Dermis microvascular lymphatic vessel endothelial cell (primary cell): ENCODE measurements around the gene DMD. TPM values are rescaled to one million over a fixed set of nuclear protein-coding genes. Genes with fewer than 3 reads are reported as not detected.
"Not testable (repeated sequence)": the region's sequence is repeated elsewhere in the genome, so short reads cannot be mapped to it uniquely, and the experiment has no call there.

Experiments
- DNase-seq, 2 donors: peaks; one replicate each; pipeline versions ENCODE4 v3.0.0 to v3.0.0-alpha.2; 2010; ENCODE audit warnings: low read depth in 2 of 2
- total RNA-seq: library from RNA; depleted of rRNA; stranded (reverse); fragments of >200 nt; gene quantifications from 2 replicates; pipeline ENCODE4 v1.2.1, GENCODE V29; 2014

DMD gene
- total RNA-seq: 1.8 and 2.1 TPM in 2 replicates

DNA sequence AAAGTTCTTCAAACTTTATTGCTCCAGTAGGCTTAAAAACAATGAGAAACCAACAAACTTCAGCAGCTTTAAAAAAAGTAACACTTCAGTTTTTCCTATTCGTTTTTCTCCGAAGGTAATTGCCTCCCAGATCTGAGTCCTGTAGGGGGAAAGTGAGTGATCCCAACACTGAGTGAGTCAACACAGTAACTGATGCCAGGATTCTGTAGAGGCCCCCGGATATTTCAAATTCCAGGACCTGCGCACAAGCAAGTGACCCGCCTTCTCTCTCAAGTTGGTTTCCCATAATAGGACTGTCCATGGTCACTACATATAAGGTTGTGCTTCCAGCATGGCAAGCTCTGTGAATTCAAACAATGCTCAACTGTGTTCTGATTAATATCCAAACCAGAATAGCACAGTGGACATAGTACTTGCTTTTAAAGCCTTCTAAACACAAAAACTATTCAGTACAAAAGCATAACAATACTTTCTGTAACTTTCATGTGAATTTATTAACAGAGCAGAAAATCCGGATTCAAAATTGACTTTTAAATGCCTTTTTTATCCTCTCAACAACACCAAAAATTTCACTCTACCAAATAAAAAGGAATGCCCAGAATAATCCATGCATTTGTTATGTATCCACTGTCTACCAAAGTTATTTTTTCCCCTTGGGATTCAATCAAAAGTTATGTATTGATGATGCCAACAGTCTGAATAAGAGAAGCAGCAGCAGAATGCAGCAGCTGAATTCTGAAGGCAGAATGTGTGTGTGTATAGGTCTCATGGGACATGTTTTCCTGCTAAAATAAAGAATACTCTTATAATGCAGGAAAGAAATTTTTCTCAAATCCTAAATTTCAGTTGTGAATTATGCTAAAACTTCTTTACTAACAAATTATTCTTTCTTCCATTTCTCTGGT lies at the start of gene DMD:
TSS of gene DMD (minus strand) at position 194 of the 905 bp plus-strand sequence. CDS start 237 bp downstream, outside the sequence.
- DNase-seq: no peak

DNA sequence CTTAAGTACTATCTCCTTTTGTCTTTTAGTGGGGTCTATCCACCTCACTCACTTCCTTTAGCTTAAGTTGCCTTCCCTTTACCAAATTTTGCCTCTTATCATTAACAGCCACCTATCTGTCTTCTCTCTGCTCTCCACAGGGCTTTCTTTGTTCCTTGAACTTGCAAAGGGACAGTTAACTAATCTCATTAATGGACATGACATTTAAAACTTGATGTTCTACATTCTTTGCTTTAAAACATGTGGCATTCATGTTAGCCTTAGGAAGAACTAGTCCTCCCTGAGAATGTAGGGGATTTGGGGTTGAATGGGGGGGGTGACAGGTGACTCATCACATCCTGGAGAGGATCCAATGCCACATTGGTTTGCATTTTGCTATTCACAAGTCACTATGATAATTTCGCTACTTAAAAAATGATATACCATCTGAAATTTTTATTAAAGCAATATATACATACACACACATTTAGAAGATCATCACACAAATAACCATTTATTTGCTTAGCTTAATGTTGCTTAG lies 41.0 kb upstream of the DMD start:
- no peak for DNase-seq

DNA sequence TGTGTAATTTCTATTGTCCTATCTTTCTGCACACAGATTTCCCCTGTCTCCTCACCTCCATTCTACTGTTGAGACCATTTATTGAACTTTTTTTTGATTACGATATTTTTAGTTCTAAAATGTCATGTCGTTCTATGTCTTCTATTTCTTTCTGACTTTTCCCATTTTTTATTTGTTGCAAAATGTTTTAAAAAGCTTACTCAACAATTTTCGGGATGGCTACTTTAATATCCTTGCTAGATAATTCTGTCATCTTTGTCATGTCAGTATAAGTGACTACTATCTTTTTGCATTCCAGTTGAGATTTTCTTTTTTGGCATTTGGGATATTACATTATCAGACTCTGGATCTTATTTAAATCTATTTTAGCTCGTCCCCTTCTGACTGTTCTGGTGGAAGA lies 7.5 kb upstream of the DMD start:
- DNase-seq: no peak

DNA sequence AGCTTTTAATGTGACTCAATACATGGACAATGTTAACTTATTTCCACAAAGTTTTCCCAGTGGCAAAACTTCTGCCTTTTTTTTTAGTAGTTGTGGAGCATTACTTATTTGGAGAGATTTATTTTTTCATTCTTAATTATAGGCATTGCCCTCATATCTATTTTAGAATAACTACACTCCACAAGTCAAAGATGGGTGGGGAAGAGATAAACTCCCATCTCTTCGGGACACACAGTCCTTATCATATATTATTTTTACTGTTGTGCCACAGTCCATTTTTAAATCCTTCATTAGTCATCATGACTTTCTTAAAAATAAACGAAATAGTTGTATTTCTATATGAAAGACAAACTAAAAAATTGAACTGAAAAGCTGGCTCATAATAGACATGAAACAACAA lies 1.2 kb downstream of the DMD start:
- no peak for DNase-seq

DNA sequence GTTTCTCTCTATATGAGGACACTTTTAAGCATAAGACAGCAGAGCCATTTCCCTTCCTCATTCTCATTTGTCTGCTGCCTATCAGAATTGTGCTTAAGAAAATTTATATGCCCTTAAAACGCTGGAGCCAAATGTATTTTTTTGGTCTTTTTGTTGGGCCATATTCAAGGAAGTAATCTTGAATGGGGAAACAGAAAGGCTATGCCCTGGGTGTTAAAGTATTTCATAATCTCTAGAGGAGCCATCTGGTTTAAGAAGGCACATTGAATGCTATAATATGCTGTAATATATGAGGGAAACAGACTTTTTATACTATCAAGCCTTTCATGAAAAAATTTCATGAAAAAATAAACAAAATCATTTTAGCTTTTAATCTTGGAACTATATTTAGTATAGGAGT lies 4.3 kb downstream of the DMD start:
- DNase-seq: no peak

DNA sequence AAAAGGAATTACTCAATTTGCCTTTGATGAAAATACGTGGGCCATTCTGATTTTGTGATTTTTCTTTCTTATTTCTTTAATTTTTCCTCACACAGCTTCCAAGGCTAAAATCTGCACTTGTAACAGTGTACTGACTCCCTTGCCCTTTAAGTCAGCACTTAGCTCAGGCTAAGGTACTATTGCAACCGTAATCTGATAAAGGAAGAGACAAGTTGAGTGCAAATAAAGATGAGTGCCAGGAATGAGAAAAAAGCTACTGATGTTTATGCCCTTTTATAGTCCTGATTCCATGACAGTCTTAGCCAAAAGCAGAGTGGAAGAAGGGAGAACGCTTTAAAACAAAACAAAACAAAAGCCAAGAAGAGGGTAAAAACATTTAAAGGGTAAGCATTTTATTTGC lies 6.0 kb downstream of the DMD start:
- no peak for DNase-seq

DNA sequence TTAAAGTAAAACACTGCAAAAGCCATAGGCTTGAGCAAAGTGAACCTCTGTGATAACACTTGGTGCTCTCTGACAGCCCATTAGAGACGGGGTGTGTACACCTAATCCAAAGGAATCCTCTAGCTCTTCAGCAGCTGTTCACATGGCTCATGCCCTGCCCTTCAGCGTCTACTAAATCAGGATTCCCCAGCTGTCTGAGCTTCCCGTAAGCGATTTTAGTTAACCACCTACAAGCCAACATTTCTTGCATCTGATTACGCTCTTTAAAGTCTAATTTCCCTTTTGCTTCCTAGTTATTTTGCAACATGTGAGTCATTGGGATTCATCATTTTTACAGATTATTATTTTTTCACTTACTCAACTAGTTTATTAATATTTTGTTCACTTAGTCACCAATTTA lies 6.5 kb downstream of the DMD start:
- DNase-seq: no peak

DNA sequence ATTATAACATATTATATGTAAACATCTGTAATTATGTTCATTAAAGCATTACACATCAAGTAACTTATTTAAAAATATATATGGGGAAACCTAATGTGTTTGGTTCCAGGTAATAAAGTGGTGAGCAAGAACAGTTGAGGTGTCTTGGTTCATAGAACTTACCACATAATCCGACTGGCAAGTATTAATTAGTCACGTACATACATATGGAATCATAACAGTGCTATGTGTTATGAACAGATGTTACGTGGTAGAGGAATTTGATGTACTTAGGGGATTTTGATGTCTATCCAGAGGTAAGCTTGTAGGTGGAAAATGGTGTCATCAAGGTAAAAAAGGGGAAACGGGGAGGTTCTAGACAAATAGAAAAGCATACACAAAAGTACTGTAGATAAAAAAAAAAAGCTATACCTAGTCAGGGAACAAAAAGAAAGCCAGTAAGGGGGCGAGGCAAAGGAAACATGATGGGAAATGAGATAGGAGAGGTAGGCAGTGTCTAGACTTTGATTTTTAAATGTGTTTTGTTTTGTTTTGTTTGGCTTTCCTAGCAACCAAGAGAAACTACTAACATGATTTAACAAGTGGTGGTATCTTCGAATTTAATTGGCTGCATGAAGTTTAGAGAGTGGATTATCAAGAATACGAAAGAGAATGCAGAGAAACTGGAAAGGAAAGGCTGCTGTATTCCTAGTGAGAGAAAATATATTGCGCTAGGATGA lies 12.6 kb downstream of the DMD start:
- DNase-seq: no peak

DNA sequence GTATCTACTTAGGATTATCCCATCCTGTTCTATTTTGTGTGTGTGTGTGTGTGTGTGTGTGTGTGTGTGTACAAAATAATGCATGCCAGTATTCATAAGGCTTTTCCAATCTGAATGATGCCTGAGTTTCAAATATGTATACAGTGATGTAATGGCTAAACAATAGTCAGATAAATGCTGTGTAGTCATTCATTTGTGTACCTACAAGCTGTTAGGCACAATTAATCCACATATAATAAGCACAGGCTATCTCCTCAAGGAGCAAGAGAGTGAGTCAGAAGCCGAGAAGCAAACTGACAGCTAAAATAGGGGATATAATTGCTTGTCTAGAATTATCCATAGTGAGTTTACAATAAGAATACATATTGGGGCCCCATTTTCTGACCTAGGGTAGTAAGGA lies 15.7 kb downstream of the DMD start:
- no peak for DNase-seq

DNA sequence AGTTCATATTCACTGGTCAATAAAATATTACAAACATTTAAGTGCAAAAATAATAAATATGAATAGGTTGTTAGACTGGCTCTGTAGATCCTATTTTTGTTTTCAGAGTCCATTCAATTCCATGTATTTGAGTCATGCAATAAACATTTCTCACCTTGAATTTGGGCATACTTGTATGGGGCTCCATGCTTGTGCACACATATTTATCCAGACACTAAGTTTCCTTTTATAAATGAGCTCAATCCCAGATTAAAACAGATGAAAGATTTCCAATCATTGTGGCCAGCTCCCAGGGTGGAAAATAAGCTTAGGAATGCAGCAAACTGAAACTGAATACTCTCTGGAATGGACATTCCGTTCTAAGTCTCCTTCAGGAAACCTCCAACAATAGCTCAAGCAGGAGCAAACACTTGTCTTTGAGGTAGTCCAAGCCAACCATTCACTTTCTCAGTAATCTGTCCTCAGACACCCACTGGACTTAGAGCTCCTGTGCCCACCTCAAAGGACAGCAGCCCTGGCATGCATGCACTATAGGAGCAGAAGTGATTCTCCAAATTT lies 16.4 kb downstream of the DMD start:
- no peak for DNase-seq

DNA sequence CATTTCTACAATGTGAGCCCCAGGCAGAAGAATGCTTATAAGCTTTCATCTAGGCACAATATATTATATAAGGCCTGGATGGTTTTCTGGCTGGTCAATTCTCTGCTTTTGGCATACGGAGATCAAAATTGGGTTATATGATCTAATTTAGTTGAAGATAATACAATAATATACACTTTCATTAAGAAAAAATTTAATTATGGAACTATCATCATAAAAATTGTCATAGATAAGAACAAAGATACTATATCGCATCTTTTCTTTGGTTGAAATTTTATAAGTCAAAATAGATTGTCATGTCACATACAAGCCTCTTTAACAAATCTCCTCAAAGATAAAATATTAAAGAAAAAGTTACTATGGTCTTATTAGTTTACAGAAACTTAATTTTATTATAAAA lies 17.1 kb downstream of the DMD start:
- DNase-seq: no peak

DNA sequence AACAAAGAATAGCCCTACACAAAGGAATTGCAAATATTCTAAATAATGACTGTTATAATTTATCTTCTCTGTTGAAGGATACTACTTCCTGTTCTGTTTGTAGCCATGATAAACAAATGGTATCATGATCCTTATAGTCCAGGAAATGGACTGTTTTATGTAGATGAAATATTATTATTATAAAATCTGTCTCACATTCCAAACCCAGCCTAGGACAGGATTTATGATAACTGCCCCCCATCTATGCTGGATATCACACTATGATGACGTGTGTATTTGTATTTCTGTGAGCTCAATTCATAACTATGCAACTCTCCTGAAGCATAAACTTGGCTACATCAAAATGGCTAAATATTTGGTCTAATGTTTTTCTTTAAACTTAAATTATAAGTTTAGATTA lies 21.3 kb downstream of the DMD start:
- no peak for DNase-seq

DNA sequence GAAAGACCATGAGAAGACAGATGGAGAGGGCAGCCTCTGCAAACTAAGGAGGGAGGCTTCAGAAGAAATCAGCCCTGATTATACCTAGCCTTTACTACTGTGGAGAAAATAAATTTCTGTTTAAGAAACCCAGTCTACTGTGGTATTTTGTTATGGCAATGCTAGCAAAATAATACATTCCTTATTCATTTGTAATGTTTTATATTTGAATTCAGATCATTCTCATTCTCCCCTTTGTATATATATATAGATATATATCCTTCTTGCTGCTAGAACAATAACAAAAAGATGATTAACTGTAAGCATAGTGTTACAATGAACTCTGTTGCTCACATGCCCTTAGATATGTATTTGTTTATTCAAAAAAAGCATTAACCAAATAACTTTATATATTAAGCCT lies 22.5 kb downstream of the DMD start:
- DNase-seq: no peak

DNA sequence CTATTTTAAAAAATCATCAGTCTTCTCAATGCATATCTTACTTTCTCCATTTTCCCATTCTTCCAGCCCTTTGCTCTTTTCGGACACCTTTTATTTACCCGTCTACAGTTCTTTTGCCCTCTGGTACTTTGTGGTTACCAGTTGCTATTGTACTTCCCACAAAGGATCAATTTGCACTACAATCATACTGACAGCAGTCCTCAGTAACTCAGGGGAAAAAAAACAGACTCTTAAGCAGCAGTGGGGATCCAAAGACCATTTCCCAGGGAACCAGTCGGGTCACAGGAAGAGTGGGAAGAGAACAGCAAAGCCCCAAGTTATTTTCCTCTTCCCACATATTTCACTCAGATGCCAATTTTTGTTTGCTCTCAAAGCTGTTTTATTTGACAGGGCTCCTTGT lies 23.1 kb downstream of the DMD start:
- no peak for DNase-seq

DNA sequence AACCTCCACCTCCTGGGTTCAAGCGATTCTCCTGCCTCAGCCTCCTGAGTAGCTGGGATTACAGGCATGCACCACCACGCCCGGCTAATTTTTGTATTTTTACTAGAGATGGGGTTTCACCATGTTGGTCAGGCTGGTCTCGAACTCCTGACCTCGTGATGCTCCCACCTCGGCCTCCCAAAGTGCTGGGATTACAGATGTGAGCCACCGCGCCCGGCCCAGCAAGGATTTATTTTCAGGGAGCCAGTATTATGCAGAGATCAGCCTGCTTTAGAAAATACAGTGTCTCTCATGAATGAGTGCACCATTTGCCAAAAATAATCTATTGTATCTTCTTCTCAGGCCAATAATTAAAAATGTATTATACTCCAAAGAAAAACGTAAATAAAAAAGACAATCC lies 26.5 kb downstream of the DMD start:
- not testable (repeated sequence) for DNase-seq

DNA sequence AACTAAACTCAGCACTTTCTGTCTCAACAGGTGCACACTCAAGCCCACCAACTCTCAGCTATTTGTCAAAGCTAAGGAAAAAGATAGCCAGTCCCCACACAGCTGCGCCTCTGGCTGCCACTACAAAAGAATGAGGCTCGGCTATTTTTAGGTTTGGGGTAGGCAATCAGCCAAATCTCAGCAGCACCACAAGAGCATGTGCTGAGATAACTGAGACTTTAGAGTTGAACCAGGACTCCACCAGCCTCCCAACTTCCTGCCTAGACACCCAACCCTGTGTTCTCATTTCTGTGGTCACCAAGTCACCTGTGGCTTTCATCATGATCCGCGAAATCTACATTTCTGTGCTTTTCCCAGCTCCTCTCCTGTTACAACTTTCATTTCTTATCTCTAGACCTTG lies 28.0 kb downstream of the DMD start:
- no peak for DNase-seq

DNA sequence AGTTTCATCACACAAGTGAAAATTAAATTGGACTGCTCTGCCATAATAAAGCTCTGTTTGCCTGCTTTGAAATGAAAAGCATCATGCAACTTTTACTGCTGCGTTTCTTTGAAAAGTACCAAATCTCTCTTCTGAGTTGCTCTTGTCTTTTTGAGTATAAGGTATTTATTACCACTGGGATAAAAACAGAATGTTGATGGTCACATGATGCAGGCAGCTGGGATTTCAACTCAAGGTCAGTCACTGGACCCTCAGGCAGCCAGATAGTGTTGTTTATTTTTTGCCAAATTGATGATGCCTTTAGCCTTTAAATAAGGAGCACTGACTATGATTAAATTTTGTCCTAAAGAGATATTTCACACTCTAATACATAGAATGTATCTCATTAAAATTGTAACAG lies 32.7 kb downstream of the DMD start:
- no peak for DNase-seq

DNA sequence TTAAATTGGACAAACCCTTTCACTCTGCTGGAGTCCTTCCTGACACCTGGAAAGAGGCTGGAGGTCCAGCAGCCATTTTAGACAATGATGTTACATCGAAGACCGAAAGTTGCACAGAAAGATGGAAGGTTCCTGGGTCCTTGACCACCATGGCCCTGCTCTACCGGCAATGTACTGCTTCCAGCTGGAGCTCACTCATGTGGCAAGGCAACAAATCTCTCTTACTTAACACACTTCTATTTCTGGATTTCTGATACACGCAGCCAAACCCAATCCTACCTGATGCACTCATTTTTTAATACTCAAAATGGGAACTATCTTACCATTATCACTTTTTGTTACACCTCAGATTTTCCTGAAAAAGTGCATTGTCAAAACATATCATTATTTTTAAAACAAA lies 33.1 kb downstream of the DMD start:
- no peak for DNase-seq

DNA sequence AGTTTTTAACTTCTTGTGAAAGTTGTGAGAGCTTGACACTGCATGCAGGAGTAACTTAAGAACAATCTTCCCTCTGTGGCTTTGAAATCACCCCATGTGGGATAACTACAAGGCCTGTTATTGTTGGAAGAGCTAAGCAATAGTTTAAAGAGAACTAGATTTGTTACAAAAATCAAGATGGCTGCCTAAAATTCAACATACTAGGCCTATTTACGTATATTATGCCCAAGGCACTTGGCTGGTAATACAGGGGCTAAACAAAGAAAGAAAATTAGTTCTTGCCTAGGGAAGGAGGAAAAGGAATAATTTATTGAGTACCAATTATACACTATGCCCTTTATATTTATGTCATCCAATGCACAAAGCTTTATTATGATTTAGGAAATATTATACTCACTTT lies 36.1 kb downstream of the DMD start:
- DNase-seq: no peak

DNA sequence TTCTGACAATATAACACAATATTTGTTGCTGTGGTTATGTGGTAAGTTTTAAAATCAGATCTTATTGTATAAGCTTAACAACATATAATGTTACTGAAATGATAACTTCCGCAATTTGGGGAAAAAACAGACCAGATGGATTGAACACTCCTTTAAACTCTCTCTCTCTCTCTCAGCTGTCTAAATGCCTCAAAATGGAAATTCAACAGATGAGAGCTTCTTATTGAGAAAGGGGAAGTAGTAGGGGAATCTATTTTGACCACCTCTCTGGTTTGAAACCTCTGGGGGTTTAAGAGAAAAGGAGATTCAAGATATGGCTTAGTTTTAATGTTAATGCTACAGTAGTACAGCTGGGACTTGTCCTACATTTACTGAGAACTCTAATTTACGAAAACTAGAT lies 40.3 kb downstream of the DMD start:
- no peak for DNase-seq

DNA sequence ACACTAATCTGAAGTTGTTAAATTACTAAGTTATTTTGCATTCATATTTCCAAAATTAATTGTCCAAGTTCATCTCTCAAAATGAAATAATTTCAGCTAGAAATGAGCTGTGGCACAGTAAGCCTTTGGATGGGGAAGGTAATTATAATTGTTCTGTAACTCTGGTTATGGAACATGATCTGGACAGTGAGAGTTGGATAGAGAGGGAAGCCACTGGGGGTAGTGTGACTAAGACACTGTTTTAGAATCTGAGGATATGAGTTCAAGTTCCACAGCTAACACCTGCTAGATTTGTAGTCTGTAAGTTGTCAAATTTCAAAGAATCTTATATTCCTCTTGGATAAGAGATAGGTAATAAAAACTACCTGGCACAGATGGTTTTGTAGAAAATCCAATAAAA lies 49.5 kb downstream of the DMD start:
- no peak for DNase-seq

DNA sequence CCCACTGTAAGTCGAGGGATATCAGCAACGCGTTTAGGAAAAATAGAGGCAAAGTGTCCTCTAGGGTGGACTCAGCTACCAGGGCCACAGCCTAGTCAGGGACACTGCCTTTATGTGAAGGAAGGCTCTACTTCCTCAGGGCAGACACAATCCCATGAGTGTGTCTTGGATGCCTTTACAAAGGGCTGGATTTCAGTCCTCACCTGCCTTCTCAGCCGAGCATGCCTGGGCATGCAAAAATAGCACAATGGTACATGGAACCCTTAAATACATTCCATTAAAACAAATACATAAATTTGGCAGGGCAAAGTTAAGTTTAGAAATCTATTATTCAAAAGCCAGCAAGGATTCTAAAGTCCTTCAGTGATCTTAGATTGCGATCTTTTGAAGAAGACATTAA lies 51.1 kb downstream of the DMD start:
- no peak for DNase-seq
